Esophagus squamous epithelium (tissue), 5 donors: ENCODE measurements around the gene PANK4. TPM values are rescaled to one million over a fixed set of nuclear protein-coding genes. Genes with fewer than 3 reads are reported as not detected.
"Not testable (repeated sequence)": the region's sequence is repeated elsewhere in the genome, so short reads cannot be mapped to it uniquely, and the experiment has no call there.

Experiments used
- DNase-seq: peaks from one replicate; lab custom pipeline; 2025; lab: John Stamatoyannopoulos, UW
- H3K27ac ChIP-seq, 4 donors: fragments of 200-600 bp; sonication (generic); one replicate each; pipeline ENCODE4 v1.5.1; 2016 to 2019; ENCODE audit warnings: mild to moderate bottlenecking in 1 of 4
- H3K27me3 ChIP-seq, 4 donors: fragments of 200-600 bp; sonication (generic); 1 replicate in 3 of 4; 2 replicates in 1 of 4; pipeline versions ENCODE4 v1.5.1 to v1.6.0; 2017 to 2021; ENCODE audit warnings: antibody characterized with exemption in 1 of 4
- H3K36me3 ChIP-seq, 3 donors: fragments of 200-600 bp; sonication (generic); one replicate each; pipeline ENCODE4 v1.5.1; 2016 to 2019
- H3K4me1 ChIP-seq, 3 donors: fragments of 200-600 bp; sonication (generic); one replicate each; pipeline ENCODE4 v1.5.1; 2017 to 2019
- H3K4me3 ChIP-seq, 4 donors: fragments of 200-600 bp; sonication (generic); 1 replicate in 3 of 4; 2 replicates in 1 of 4; pipeline ENCODE4 v1.5.1; 2016 to 2019; ENCODE audit warnings: mild to moderate bottlenecking in 2 of 4, moderate library complexity in 1 of 4
- H3K9me3 ChIP-seq, 3 donors: fragments of 200-600 bp; sonication (generic); one replicate each; pipeline ENCODE4 v1.5.1; 2016 to 2019
- CTCF ChIP-seq, 6 experiments: fragments of 450-650 bp in 4 of 6; fragments of 200-600 bp in 2 of 6; sonication (generic) in 2 of 6; IDR thresholded peaks; one replicate each; pipeline ENCODE4 v1.5.1; 2016 to 2019; ENCODE audit warnings: antibody characterized with exemption in 6 of 6, mild to moderate bottlenecking in 4 of 6, moderate library complexity in 4 of 6
- POLR2A ChIP-seq, 4 donors: fragments of 450-650 bp; IDR thresholded peaks; one replicate each; pipeline ENCODE4 v1.6.1; 2017; ENCODE audit warnings: antibody characterized with exemption in 4 of 4, mild to moderate bottlenecking in 4 of 4, moderate library complexity in 3 of 4
- WGBS, 2 donors: methylation state at CpG; one replicate each; pipeline ENCODE4 v1.1.5; 2018; 5-methylcytosine and 5-hydroxymethylcytosine counted together
- intact Hi-C: fragments of 100-400 bp; cut with DNase I; formaldehyde crosslinking; loops from one replicate; pipeline ENCODE4 v1.15.0; 2022
- total RNA-seq, 4 donors: library from RNA; depleted of rRNA; stranded (reverse); fragments of >200 nt; gene quantifications; one replicate each; pipeline ENCODE4 v1.1.0, GENCODE V29; 2016
- donor health status: DM: yes; HTN: yes; CAD: no.

PANK4 gene
- total RNA-seq, 4 donors from 2014 or later: 11.8 to 29.1 (median 17.0) TPM

GRCh38 chr1:2549367-2550029 lies 23.1 kb upstream of the PANK4 start:
- 70 to 87% methylated on average over 3 to 12 of the region's 28 CpGs for WGBS, 2 donors
- Histone ChIP-seq H3K4me3 (peak overlapping the region in 3 of 4 donors; percentile 54 to 78 (median 60)), H3K4me1 (peaks cover 45 to 69% (median 48%) of the 10 kb centered on the region in 3 donors), H3K27ac (peak overlapping the region; percentile 89 to 98 (median 97))
- not testable (repeated sequence) for H3K36me3 ChIP-seq, H3K27me3 ChIP-seq, DNase-seq, H3K9me3 ChIP-seq
- intact Hi-C loops: loop anchor here (5.0 to 10.0 kb wide), 2 partner anchors 137 to 355 kb away; partner anchors contain the start of genes FAAP20 and PEX10

GRCh38 chr1:2548068-2548589 lies 21.7 kb upstream of the PANK4 start:
- Histone ChIP-seq H3K27ac (peak overlapping the region; percentile 89 to 98 (median 97)), H3K9me3 (no peaks in the 10 kb centered on the region), H3K4me1 (peaks cover 54 to 75% (median 54%) of the 10 kb centered on the region in 3 donors), H3K36me3 (no peaks in the 10 kb centered on the region), H3K27me3 (no peaks in the 10 kb centered on the region), H3K4me3 (peak overlapping the region; percentile 36 to 78 (median 57))
- no peak for DNase-seq
- intact Hi-C loops: loop anchor here (5.0 to 10.0 kb wide), 2 partner anchors 136 to 353 kb away; partner anchors contain the start of genes FAAP20 and PEX10
- no peak for TF ChIP-seq POLR2A (IDR thresholded peaks at IDR 0.05)
- TF ChIP-seq CTCF (IDR thresholded peaks at IDR 0.05): peak; percentile 96 to 98 (median 96)
- WGBS, 2 donors: 0% methylated on average over 3 to 4 of the region's 17 CpGs

GRCh38 chr1:2547210-2548067 lies 21.0 kb upstream of the PANK4 start:
- H3K36me3 ChIP-seq: no peaks in the 10 kb centered on the region

GRCh38 chr1:2546515-2547209 lies 20.3 kb upstream of the PANK4 start:
- DNase-seq: peak; percentile 68
- intact Hi-C loops: loop anchor here (5.0 to 10.0 kb wide), 2 partner anchors 134 to 352 kb away; partner anchors contain the start of genes FAAP20 and PEX10

More at GRCh38 chr1:2547210-2548067, 21.0 kb upstream of the PANK4 start:
- peaks cover 54 to 79% (median 54%) of the 10 kb centered on the region in 3 donors for H3K4me1 ChIP-seq
- 6 to 20% methylated on average over 3 of the region's 27 CpGs for WGBS, 2 donors
- no peak for TF ChIP-seq POLR2A (IDR thresholded peaks at IDR 0.05)
- TF ChIP-seq CTCF (IDR thresholded peaks at IDR 0.05): no peak
- intact Hi-C loops: loop anchor here (5.0 to 10.0 kb wide), 2 partner anchors 135 to 353 kb away; partner anchors contain the start of genes FAAP20 and PEX10
- peak overlapping the region; percentile 89 to 98 (median 97) for H3K27ac ChIP-seq
- H3K9me3 ChIP-seq: no peaks in the 10 kb centered on the region
- peak overlapping the region; percentile 36 to 78 (median 57) for H3K4me3 ChIP-seq
- DNase-seq: no peak
- peaks cover 0 to 3% (median 0%) of the 10 kb centered on the region in 4 donors for H3K27me3 ChIP-seq

More at GRCh38 chr1:2546515-2547209, 20.3 kb upstream of the PANK4 start:
- Histone ChIP-seq H3K27me3 (peaks cover 0 to 11% (median 0%) of the 10 kb centered on the region in 4 donors), H3K9me3 (no peaks in the 10 kb centered on the region), H3K4me3 (peak overlapping the region; percentile 36 to 78 (median 57)), H3K4me1 (peaks cover 54 to 83% (median 54%) of the 10 kb centered on the region in 3 donors), H3K27ac (peak overlapping the region; percentile 89 to 98 (median 97)), H3K36me3 (no peaks in the 10 kb centered on the region)
- 0% methylated on average over 8 of the region's 52 CpGs; no CpG with 5 or more reads in 1 of the 2 donors for WGBS, 2 donors
- TF ChIP-seq CTCF (IDR thresholded peaks at IDR 0.05) (peak in 3 of 6 experiments; percentile 12 to 18 (median 14)), POLR2A (IDR thresholded peaks at IDR 0.05) (peak in 1 of 4 donors; percentile 71)
